GM10248 (cell line): Measurements from ENCODE around the gene KPTN.
A peak's percentile ranks its signal among the peaks of the same experiment; 100 is the strongest.

Experiments
- CTCF ChIA-PET: fragments of 300-600 bp; sonication (Branson Sonifier 250); formaldehyde crosslinking; extraction: SDS; loops from one replicate; lab custom pipeline; 2021; ENCODE audit warnings: antibody characterized with exemption; lab: Yijun Ruan, JAX
- POLR2A ChIA-PET: fragments of 350-650 bp; sonication (Branson Sonifier 250); formaldehyde crosslinking; extraction: SDS; loops from one replicate; lab custom pipeline; 2020; ENCODE audit warnings: antibody characterized with exemption; lab: Yijun Ruan, JAX
- DNase-seq: peaks from one replicate; pipeline ENCODE4 v3.0.0; 2012; ENCODE audit errors: extremely low spot score
- CTCF ChIP-seq: IDR thresholded peaks from 2 replicates; pipeline ENCODE4 v1.5.1; 2012; ENCODE audit warnings: mild to moderate bottlenecking, low read depth; ENCODE audit errors: extremely low read depth, missing control alignments, control extremely low read depth

Gene KPTN

DNA sequence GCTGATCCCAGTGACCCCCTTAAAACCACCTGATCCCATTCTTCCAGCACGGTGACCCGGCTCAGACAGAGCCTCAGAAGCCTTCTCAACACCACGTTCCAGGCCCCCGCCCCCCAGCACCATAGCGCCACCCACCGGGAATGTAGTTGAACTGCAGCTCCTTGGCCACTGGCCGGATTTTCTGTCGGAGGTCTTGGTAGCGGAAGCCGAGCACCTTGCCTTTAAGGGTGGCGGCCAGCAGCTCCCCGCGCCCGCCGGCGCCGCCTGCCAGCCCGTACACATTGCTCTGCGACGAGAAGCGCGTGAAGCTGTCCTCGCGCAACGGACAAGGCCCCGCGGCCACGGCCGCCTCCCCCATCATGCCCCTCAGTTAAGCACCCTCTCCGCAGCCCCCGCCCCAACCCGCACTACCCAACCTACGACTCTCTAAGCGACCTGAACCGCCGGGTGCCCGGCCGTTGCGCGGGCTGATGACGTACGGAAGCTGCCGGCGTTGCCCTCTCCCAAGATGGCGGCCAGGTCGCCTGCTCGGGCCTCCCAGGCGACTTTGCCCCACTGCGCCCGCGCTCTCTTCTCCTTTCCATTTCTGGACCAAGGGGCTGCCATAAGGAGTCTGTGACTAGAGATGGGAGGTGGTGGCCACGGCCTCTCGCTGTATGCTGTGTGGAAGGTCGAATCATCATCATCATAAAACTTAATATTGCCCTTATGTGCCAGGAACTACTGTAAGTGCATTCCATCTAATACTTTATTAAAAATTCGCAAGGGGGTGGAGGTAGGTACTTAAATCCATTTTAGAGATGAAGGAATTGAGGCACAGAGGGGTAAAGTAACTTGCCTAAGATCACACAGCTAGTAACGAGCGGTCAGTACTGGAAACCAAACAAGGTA, at the start of gene KPTN:
KPTN (minus strand) TSS at position 420 of the 891 bp plus-strand sequence; CDS start at position 361, 59 bp downstream.
- TF ChIP-seq CTCF, result peak; percentile 97
- ChIA-PET POLR2A (interaction anchor here (0.5 to 1.2 kb wide), 5 partner anchors 9 to 1089 kb away, joined by 3 to 11 read pairs (median 3); no protein-coding TSS in a partner anchor), CTCF (interaction anchor here (0.6 to 2.5 kb wide), 40 partner anchors 8 to 276 kb away, joined by 3 to 24 read pairs (median 4); partner anchors contain the start of genes DHX34, NAPA and SLC8A2)
- DNase-seq, result peak; percentile 96

- ChIA-PET CTCF (interaction anchor here (1.0 to 2.4 kb wide), 5 partner anchors 10 to 167 kb away, joined by 3 to 9 read pairs (median 6); partner anchors contain the start of gene NAPA), POLR2A (no interaction called here)
- no peak for DNase-seq
- no peak for TF ChIP-seq CTCF
These were observed 47.8 kb upstream of the KPTN start for GRCh38 chr19:47531640-47532387.

GRCh38 chr19:47529018-47529742, 45.2 kb upstream of the KPTN start:
- TF ChIP-seq CTCF, result no peak
- ChIA-PET CTCF (interaction anchor here (0.6 to 1.8 kb wide), 9 partner anchors 10 to 184 kb away, joined by 3 to 9 read pairs (median 3); partner anchors contain the start of genes KPTN and NAPA), POLR2A (interaction anchor here (0.6 kb wide), 1 partner anchor 237 kb away, joined by 3 read pairs; no protein-coding TSS in a partner anchor)
- DNase-seq, result no peak

GRCh38 chr19:47526798-47527197, 42.8 kb upstream of the KPTN start:
- no peak for DNase-seq
- no peak for TF ChIP-seq CTCF
- CTCF ChIA-PET, result interaction anchor here (1.2 kb wide), 1 partner anchor 11 kb away, joined by 4 read pairs; the partner anchor contains the start of gene NAPA
- POLR2A ChIA-PET, result no interaction called here

- CTCF ChIA-PET, result interaction anchor here (0.9 to 3.3 kb wide), 3 partner anchors 8 to 184 kb away, joined by 3 to 21 read pairs (median 5); partner anchors contain the start of genes KPTN and NAPA
- POLR2A ChIA-PET, result no interaction called here
- DNase-seq, result no peak
- TF ChIP-seq CTCF, result no peak
These were observed 39.5 kb upstream of the KPTN start for GRCh38 chr19:47523473-47523872.
